Neuron (in vitro differentiated cells): ENCODE data around the gene DDX1.
"Not testable (repeated sequence)": the region's sequence is repeated elsewhere in the genome, so short reads cannot be mapped to it uniquely, and the experiment has no call there.

ENCODE experiments used
- H2AFZ ChIP-seq: one replicate; pipeline ENCODE4 v1.6.1; 2013; ENCODE audit warnings: low read depth, mild to moderate bottlenecking, inconsistent platforms, low read length, moderate library complexity
- H3K27me3 ChIP-seq: one replicate; pipeline ENCODE4 v1.6.1; 2013; ENCODE audit warnings: low read length; ENCODE audit not compliant: insufficient read depth
- H3K36me3 ChIP-seq: one replicate; pipeline ENCODE4 v1.6.1; 2013; ENCODE audit warnings: low read length; ENCODE audit not compliant: insufficient read depth
- H3K4me1 ChIP-seq: one replicate; pipeline ENCODE4 v1.6.1; 2013; ENCODE audit warnings: low read length; ENCODE audit not compliant: insufficient read depth
- H3K4me3 ChIP-seq: 2 replicates; pipeline ENCODE4 v1.5.1; 2013; ENCODE audit warnings: mild to moderate bottlenecking, low read length, moderate library complexity
- H3K9me3 ChIP-seq: one replicate; pipeline ENCODE4 v1.6.1; 2013; ENCODE audit warnings: low read length

Gene DDX1

GRCh38 chr2:15675456-15676195 is 84.0 kb downstream of the DDX1 start:
- Histone ChIP-seq H2AFZ (no peak overlapping the region), H3K4me3 (no peak overlapping the region), H3K36me3 (no peaks in the 10 kb centered on the region), H3K27me3 (no peaks in the 10 kb centered on the region), H3K4me1 (peaks cover 3% of the 10 kb centered on the region), H3K9me3 (no peaks in the 10 kb centered on the region)

- Histone ChIP-seq H3K27me3 (no peaks in the 10 kb centered on the region), H3K36me3 (no peaks in the 10 kb centered on the region), H3K9me3 (no peaks in the 10 kb centered on the region), H3K4me1 (peaks cover 3% of the 10 kb centered on the region), H2AFZ (no peak overlapping the region), H3K4me3 (no peak overlapping the region)
Measured at GRCh38 chr2:15677141-15677843, 85.6 kb downstream of the DDX1 start.

DNA sequence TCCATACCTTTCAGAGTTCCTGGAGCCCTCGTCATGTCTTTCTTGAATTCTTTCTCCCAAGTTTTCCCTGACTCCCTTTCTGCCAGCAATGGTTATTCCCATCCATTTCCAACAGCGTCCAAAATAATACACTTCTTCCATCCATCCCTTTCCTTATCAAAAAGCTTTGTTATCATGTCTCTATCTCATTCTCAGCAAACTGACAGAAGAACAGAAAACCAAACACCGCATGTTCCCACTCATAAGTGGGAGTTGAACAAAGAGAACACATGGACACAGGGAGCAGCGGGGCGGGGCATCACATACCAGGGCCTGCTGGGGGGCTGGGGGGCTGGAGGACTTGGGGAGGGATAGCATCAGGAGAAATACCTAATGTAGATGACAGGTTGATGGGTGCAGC is 86.7 kb downstream of the DDX1 start:
- no peaks in the 10 kb centered on the region for H3K27me3 ChIP-seq
- no peaks in the 10 kb centered on the region for H3K36me3 ChIP-seq
- no peaks in the 10 kb centered on the region for H3K9me3 ChIP-seq
- H3K4me3 ChIP-seq: no peak overlapping the region
- H2AFZ ChIP-seq: no peak overlapping the region
- H3K4me1 ChIP-seq: peaks cover 3% of the 10 kb centered on the region

DNA sequence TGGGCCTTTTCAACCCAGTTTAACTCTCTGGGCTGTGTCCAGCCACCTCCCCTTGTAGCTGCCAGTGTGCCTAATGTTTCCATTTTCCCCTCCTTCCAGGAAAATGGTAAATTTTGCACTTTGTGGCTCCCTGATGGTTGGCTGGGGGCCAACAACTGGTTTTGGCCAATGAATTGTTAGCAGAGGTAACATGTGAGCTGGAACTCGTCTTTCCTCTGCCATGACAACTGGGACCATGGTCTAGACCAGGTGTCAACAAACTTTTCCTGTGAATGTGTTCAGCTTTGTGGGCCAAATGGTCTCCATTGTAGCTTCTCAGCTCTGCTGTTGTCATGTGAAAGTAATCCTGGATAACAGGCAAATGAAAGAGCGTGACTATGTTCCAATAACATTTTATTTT is 87.2 kb downstream of the DDX1 start:
- H2AFZ ChIP-seq: no peak overlapping the region
- H3K4me1 ChIP-seq: peaks cover 3% of the 10 kb centered on the region
- no peaks in the 10 kb centered on the region for H3K27me3 ChIP-seq
- no peaks in the 10 kb centered on the region for H3K36me3 ChIP-seq
- no peak overlapping the region for H3K4me3 ChIP-seq
- no peaks in the 10 kb centered on the region for H3K9me3 ChIP-seq

DNA sequence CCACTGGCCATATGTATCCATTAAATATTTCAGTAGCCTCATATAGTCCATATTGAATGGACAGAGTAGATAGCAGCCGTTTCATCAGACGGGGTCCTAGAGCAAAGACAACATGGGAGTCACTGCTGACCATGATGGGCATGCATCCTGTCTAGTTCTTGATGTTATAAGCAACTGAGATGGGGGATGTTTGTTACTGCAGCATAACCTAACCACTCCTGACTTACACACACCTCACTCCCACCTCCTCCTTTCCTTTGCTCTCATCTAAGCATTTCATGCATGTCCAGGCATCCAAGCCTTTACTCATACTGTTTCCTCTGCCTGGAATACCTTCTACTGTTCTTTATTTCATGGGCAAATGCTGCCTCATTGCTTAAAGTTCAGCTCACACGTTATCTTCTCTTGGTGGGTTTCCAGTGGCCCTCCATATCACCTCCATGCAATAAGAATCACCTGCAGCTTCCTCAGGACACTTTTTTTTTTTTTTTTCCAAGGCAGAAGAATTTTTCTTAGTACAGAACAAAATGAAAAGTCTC is 87.8 kb downstream of the DDX1 start:
- H3K4me3 ChIP-seq: no peak overlapping the region
- H2AFZ ChIP-seq: no peak overlapping the region
- peaks cover 7% of the 10 kb centered on the region for H3K4me1 ChIP-seq
- no peaks in the 10 kb centered on the region for H3K27me3 ChIP-seq
- H3K36me3 ChIP-seq: no peaks in the 10 kb centered on the region
- H3K9me3 ChIP-seq: no peaks in the 10 kb centered on the region

DNA sequence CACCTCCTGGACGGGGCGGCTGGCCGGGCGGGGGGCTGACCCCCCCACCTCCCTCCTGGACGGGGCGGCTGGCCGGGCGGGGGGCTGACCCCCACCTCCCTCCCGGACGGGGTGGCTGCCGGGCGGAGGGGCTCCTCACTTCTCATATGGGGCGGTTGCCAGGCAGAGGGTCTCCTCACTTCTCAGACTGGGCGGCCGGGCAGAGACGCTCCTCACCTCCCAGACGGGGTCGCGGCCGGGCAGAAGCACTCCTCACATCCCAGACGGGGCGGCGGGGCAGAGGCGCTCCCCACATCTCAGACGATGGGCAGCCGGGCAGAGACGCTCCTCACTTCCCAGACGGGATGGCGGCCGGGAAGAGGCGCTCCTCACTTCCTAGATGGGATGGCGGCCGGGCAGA is 88.5 kb downstream of the DDX1 start:
- not testable (repeated sequence) for H2AFZ ChIP-seq, H3K4me3 ChIP-seq, H3K9me3 ChIP-seq, H3K4me1 ChIP-seq, H3K36me3 ChIP-seq, H3K27me3 ChIP-seq
